Stimulated activated CD4-positive, alpha-beta T cell treated with anti-CD3 and anti-CD28 coated beads, Interleukin-12 subunit alpha, Interleukin-12 subunit beta, amount 100 ng/mL, for 4 hours (primary cell): ENCODE results near the gene G0S2.
A peak's percentile ranks its signal among the peaks of the same experiment; 100 is the strongest.
"Not testable (repeated sequence)": the region's sequence is repeated elsewhere in the genome, so short reads cannot be mapped to it uniquely, and the experiment has no call there.

Source experiments
- DNase-seq: peaks from one replicate; pipeline ENCODE4 v3.0.0-alpha.2; 2020

The G0S2 gene

GRCh38 chr1:209685821-209686220 is 10.6 kb downstream of the G0S2 start:
- DNase-seq, result no peak

- no peak for DNase-seq
Observed at GRCh38 chr1:209686322-209686721, 11.1 kb downstream of the G0S2 start.

GRCh38 chr1:209688746-209689234 is 13.6 kb downstream of the G0S2 start:
- no peak for DNase-seq

DNA sequence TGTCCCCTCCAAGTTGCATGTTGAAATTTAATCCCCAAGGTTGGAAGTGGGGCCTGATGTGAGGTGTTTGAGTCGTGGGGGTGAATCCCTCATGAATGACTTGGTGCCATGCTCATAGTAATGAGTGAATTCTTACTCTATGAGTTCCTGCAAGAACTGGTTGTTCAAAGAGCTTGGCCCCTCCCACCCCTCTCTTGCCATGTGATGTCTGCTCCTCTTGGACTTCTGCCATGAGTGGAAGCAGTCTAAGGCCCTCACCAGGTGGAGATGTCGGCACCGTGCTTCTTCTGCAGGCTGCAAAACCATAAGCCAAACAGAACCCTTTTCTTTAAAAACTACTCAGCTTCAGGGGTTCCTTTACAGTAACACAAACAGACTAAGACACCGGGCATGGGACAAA is 14.3 kb downstream of the G0S2 start:
- DNase-seq, result no peak

GRCh38 chr1:209691237-209691636 is 16.0 kb downstream of the G0S2 start:
- DNase-seq, result no peak

GRCh38 chr1:209692296-209692695 is 17.1 kb downstream of the G0S2 start:
- DNase-seq, result no peak

GRCh38 chr1:209692745-209693504 is 17.7 kb downstream of the G0S2 start:
- peak; percentile 70 for DNase-seq

DNA sequence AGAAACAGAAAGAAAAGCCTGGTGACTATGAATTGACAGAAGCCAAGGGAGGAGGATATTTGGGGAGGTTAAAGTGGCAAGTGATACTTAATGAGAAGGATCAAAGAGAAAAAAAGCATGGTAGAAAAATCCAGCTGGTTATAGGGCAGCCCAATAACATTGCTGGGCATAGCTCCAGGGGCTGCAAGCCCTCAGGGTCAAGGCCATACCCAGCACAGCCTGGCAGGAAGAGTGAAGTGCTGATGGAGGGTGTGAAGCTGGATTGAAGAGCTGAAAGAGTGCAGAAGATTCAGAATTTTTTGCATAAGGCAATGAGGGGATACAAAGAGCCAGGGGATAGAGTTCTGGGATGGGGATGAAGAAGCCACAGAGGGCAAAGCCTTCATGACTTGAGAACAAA is 21.5 kb downstream of the G0S2 start:
- no peak for DNase-seq

DNA sequence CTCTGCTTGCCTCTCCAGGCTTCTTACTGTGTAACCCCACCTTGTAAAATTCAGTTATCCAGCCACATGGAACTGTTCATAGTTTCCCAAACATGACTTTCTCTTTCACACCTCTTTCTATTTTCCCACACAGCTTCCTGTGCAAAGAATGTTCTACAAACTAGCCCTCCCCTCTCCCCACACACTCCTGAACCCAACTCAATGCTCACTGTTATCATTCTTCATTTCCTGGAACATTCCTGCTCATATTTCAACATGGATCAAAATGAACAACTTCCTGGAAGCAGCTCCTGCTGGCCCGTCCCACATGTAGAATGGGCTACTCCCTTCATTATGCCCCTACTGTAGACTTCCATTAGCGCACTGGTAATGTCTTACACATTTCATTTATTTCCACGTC is 21.9 kb downstream of the G0S2 start:
- no peak for DNase-seq

DNA sequence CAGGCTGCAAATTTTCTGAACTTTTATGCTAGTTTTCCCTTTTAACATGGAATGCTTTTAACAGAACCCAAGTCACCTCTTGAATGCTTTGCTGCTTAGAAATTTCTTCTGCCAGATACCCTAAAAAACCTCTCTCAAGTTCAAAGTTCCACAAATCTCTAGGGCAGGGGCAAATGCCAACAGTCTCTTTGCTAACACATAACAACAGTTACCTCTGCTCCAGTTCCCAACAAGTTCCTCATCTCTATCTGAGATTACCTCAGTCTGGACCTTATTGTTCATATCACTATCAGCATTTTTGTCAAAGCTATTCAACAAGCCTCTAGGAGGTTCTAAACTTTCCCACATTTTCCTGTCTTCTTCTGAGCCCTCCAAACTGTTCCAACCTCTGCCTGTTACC is 25.5 kb downstream of the G0S2 start:
- not testable (repeated sequence) for DNase-seq

- DNase-seq, result no peak
Observed at GRCh38 chr1:209702832-209703231, 27.6 kb downstream of the G0S2 start.

DNA sequence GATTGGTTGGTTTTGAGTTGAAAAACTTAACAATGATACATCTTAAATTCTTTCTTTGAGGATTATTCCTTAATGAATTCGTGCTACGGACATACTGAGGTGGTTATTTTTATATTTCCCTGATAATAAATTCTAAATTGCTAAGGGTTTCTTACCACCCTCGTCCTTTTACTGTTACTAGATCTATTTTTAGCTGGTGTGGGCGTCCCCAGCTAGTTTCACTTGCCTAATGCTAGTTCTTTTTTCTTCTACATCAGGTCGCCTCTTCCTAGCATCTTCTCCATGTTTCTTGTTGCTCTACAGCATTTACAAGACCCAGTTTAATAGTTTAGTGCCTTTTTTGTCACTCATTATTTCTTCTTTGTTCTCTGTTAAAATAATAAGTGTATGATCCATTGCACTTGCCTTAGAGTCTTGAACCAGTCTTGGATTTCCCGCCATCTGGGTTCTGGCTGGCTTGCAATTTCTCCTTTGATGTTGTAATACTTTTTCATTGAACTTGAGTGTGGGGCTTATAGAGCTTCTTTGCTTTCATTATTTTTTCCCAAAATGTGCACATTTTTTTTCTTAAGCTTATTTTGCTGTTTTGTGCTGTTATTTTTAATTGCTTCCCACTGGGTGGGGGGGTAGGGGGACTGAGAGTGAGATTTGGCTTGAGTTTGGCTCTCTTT is 28.8 kb downstream of the G0S2 start:
- no peak for DNase-seq

DNA sequence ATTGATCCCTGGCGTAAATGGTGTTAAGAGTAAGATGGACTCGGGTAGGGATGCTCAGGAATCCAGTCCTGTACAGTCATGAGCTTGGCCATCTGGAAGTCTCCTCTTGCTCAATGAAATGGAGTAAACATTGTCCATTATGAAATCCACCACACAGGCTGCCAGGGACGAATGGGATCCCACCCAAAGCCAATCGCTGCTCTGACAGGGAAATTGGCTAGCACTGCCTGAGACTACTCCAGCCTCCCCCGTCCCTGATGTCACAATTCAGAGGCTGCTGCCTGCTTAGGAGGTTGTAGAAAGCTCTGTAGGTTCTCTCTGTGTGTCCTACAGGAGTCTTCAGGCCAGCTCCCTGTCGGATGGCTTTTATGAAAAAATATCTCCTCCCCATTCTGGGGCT is 29.4 kb downstream of the G0S2 start, which contains the start of gene HSD11B1:
Gene HSD11B1, plus strand, starts transcription at position 263 of the 400 bp plus-strand sequence. Its CDS starts 97 bp downstream, at position 360.
- DNase-seq, result no peak

DNA sequence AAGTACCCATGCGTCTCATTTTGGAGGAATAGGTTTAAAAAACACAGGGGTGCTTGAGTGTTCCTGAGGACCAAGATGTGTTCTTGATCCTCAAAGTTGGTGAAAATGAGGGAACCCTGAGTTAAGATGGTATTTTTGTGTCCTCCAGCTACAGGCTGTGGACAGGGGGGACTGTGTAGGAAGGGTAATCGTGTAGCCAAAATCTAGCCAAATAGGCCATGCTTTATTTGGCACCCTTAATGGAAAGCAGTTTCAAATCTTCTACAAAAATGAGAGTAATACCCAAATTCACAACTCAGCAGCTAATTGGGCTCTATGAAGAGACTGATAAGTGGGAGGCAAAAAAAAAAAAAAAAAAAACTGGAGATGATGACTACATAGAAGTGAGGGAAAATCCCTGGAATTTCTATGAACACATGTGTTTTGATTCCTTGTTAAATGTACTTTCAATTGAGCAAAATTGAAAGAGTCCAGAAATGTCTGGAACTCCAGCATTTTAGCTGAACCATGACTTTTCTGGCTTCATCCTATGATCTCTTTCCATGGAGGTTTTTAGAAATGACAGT is 29.9 kb downstream of the G0S2 start:
- no peak for DNase-seq

DNA sequence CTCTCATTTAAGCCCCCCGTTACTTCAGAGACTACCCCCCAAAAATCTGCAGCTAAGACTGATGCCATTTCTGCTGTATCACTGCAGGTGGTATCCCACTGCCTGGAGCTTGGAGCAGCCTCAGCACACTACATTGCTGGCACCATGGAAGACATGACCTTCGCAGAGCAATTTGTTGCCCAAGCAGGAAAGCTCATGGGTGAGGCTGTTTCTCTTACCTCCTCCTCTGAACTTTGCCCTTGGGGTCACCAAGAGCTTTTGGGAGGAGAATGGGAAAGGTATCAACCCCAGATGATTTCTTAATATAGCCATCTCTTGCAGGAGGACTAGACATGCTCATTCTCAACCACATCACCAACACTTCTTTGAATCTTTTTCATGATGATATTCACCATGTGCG is 31.4 kb downstream of the G0S2 start:
- DNase-seq, result no peak

DNA sequence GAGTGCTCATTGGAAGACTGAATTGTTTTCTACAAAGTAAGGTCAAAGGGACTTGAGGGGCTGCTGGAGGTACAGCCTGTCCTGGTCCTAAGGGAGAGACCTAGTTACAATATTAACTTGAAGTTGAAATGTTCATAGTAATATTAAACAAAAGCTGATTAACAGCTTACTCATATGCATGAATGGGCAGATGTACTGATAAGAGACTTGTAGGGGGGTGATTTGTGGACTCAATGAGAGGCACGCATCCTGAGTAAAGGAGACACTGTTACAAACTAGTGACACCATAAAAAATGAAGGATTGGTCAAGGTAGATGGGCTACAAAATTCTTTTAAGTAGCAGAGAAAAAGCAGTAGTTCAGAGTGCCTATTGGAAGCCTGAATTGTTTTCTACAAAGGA is 32.1 kb downstream of the G0S2 start:
- no peak for DNase-seq

- no peak for DNase-seq
Observed at GRCh38 chr1:209708297-209708696, 33.1 kb downstream of the G0S2 start.

- no peak for DNase-seq
Observed at GRCh38 chr1:209710093-209710492, 34.9 kb downstream of the G0S2 start.

- no peak for DNase-seq
Observed at GRCh38 chr1:209710847-209711246, 35.6 kb downstream of the G0S2 start.

GRCh38 chr1:209714338-209714737 is 39.1 kb downstream of the G0S2 start:
- no peak for DNase-seq

DNA sequence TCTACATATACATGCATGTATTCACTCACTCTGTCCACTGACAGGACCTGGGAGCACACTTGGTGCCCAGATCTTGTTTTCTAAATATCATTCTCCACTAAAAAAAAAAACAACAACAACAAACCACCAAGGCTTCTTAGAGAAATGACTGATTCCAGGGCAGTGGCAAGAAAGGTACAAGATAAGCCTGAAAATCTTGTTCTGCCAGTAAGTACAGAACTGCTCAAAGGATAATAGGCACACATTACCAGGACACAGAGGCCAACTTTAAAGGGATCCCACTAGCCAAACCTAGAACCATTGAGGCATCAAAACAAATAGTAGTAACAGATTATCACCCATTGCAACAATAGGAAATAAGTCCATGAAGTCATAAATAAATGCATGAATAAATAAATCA is 40.1 kb downstream of the G0S2 start:
- no peak for DNase-seq

DNA sequence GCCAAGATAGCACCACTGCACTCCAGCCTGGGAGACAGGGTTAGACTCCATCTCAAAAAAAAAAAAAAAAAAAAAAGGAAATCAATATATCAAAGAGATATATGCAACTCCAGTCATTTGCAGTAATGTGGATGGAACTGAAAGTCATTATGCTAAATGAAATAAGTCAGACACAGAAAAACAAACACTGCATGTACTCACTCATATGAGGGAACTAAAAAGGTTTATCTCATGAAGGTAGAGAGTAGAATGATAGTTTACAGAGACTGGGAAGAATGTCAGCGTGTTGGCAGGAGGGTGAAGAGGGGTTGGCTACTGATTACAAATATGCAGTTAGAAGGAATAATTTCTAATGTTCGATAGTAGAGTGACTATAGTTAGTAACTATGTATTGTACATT is 42.6 kb downstream of the G0S2 start:
- no peak for DNase-seq

- DNase-seq, result no peak
Observed at GRCh38 chr1:209720326-209720725, 45.1 kb downstream of the G0S2 start.

- DNase-seq, result no peak
Observed at GRCh38 chr1:209720826-209721225, 45.6 kb downstream of the G0S2 start.
